SK-N-SH (cell line): ENCODE data around the gene CLTCL1. TPM values are rescaled to one million over a fixed set of nuclear protein-coding genes. Genes with fewer than 3 reads are reported as not detected.

Source experiments
- CTCF ChIA-PET: fragments of 300-600, 350-600 bp; formaldehyde crosslinking; extraction: SDS; loops from one replicate; lab custom pipeline; 2021; lab: Yijun Ruan, JAX
- POLR2A ChIA-PET: fragments of 350-600 bp; sonication (Branson Sonifier 250); formaldehyde crosslinking; extraction: SDS; loops from one replicate; lab custom pipeline; 2020; ENCODE audit warnings: antibody characterized with exemption, inconsistent platforms; lab: Yijun Ruan, JAX
- DNase-seq: peaks from one replicate; pipeline ENCODE4 v3.0.0; 2012
- H2AFZ ChIP-seq: fragments of 200-600 bp; sonication (generic); 2 replicates; pipeline ENCODE4 v1.8.1; 2016; ENCODE audit warnings: antibody characterized with exemption, mild to moderate bottlenecking, low read depth
- H3F3A ChIP-seq: fragments of 200-600 bp; sonication (generic); replicated peaks from 2 replicates; pipeline ENCODE3; 2016; ENCODE audit warnings: antibody characterized with exemption, mild to moderate bottlenecking; ENCODE audit not compliant: insufficient read depth
- H3K27ac ChIP-seq, 2 experiments: fragments of 200-500 bp in 1 of 2; fragments of 200-600 bp in 1 of 2; sonication (Bioruptor generic) in 1 of 2; sonication (generic), shearing (Covaris generic) in 1 of 2; 2 replicates each; pipeline versions ENCODE4 v1.5.1 to v1.6.1; 2014 to 2016; ENCODE audit warnings: low read depth in 2 of 2, inconsistent platforms in 1 of 2, low read length in 1 of 2, mild to moderate bottlenecking in 1 of 2, mixed read lengths in 1 of 2
- H3K27me3 ChIP-seq: fragments of 200-600 bp; sonication (generic), shearing (Covaris generic); 2 replicates; pipeline ENCODE4 v1.6.1; 2016; ENCODE audit warnings: mixed run types; ENCODE audit not compliant: insufficient read depth
- H3K36me3 ChIP-seq, 2 experiments: fragments of 200-500 bp in 1 of 2; fragments of 200-600 bp in 1 of 2; sonication (Bioruptor generic) in 1 of 2; sonication (generic) in 1 of 2; replicated peaks in 1 of 2; 2 replicates each; pipeline versions ENCODE3 to v1.5.1; 2014 to 2016; ENCODE audit warnings: low read length in 1 of 2, mild to moderate bottlenecking in 1 of 2; ENCODE audit not compliant: insufficient read depth in 2 of 2, control insufficient read depth in 1 of 2
- H3K4me1 ChIP-seq, 2 experiments: fragments of 200-500 bp in 1 of 2; fragments of 200-600 bp in 1 of 2; sonication (Bioruptor generic) in 1 of 2; sonication (generic), shearing (Covaris generic) in 1 of 2; 2 replicates each; pipeline versions ENCODE4 v1.5.1 to v1.6.1; 2014 to 2016; ENCODE audit warnings: low read depth in 1 of 2, low read length in 1 of 2, mixed run types in 1 of 2; ENCODE audit not compliant: insufficient read depth in 2 of 2, control insufficient read depth in 1 of 2
- H3K4me2 ChIP-seq: fragments of 200-600 bp; sonication (generic), shearing (Covaris generic); 2 replicates; pipeline ENCODE4 v1.6.1; 2017; ENCODE audit warnings: mixed run types
- H3K4me3 ChIP-seq, 2 experiments: fragments of 200-500 bp in 1 of 2; fragments of 200-600 bp in 1 of 2; sonication (Bioruptor generic) in 1 of 2; sonication (generic), shearing (Covaris generic) in 1 of 2; 2 replicates each; pipeline versions ENCODE4 v1.5.1 to v1.8.1; 2014 to 2016; ENCODE audit warnings: low read depth in 2 of 2, inconsistent platforms in 1 of 2, low read length in 1 of 2, mild to moderate bottlenecking in 1 of 2, mixed read lengths in 1 of 2, moderate library complexity in 1 of 2
- H3K79me2 ChIP-seq: fragments of 200-600 bp; sonication (generic); 2 replicates; pipeline ENCODE4 v1.8.1; 2017; ENCODE audit warnings: mild to moderate bottlenecking; ENCODE audit not compliant: insufficient read depth
- H3K9ac ChIP-seq: fragments of 200-600 bp; sonication (generic); 2 replicates; pipeline ENCODE4 v1.6.1; 2017; ENCODE audit warnings: mixed run types
- H3K9me2 ChIP-seq: fragments of 200-600 bp; sonication (generic); 2 replicates; pipeline ENCODE4 v1.6.1; 2017; ENCODE audit warnings: mixed run types
- H3K9me3 ChIP-seq: fragments of 200-600 bp; sonication (generic); 2 replicates; pipeline ENCODE4 v1.6.1; 2017; ENCODE audit warnings: mixed run types, mild to moderate bottlenecking, moderate library complexity
- H4K20me1 ChIP-seq: fragments of 200-600 bp; sonication (generic); 2 replicates; pipeline ENCODE4 v1.6.1; 2017; ENCODE audit warnings: mild to moderate bottlenecking, mixed run types; ENCODE audit not compliant: insufficient read depth
- ELF1 ChIP-seq: IDR thresholded peaks from 2 replicates; pipeline ENCODE4 v1.4.0; 2012
- EZH2phosphoT487 ChIP-seq: fragments of 200-600 bp; sonication (generic); IDR thresholded peaks from 2 replicates; pipeline ENCODE4 v1.6.1; 2017; ENCODE audit warnings: low read depth, mixed run types, mild to moderate bottlenecking, antibody characterized with exemption, moderate library complexity, borderline replicate concordance
- FOSL2 ChIP-seq: IDR thresholded peaks from 2 replicates; pipeline ENCODE4 v1.4.0; 2012; ENCODE audit warnings: low read depth, mild to moderate bottlenecking, moderate library complexity, borderline replicate concordance
- GABPA ChIP-seq: IDR thresholded peaks from 2 replicates; pipeline ENCODE4 v1.4.0; 2012; ENCODE audit warnings: low read depth, mild to moderate bottlenecking
- RFX5 ChIP-seq: IDR thresholded peaks from 2 replicates; pipeline ENCODE4 v1.6.1; 2012; ENCODE audit warnings: mild to moderate bottlenecking, improper control_type of control experiment, low read length
- SMC3 ChIP-seq: IDR thresholded peaks from 2 replicates; pipeline ENCODE4 v1.6.1; 2012; ENCODE audit warnings: low read depth, low read length, improper control_type of control experiment
- TEAD4 ChIP-seq: IDR thresholded peaks from 2 replicates; pipeline ENCODE4 v1.4.0; 2012; ENCODE audit warnings: mild to moderate bottlenecking, borderline replicate concordance; ENCODE audit not compliant: insufficient read depth
- WGBS: methylation state at CpG from one replicate; pipeline ENCODE4 v1.1.6; 2017; ENCODE audit warnings: low lambda C conversion rate; 5-methylcytosine and 5-hydroxymethylcytosine counted together
- polyA plus RNA-seq, 3 experiments: library from polyadenylated mRNA; depleted of rRNA; stranded (reverse); fragments of >200 nt; gene quantifications; 2 replicates each; pipeline ENCODE4 v1.2.3, GENCODE V29; 2012
- TF ChIP-seq, protein P1 (sequence below): IDR thresholded peaks from 2 replicates; pipeline ENCODE4; 2012
- TF ChIP-seq, protein P2 (sequence below): fragments of 150-350 bp; IDR thresholded peaks from 2 replicates; pipeline ENCODE4 v1.6.1; 2016; ENCODE audit warnings: mild to moderate bottlenecking, low read depth, low read length

Gene CLTCL1
- polyA plus RNA-seq, 1 of the 3 experiments (the other 2 are of a cell fraction), result 6.7 TPM

DNA sequence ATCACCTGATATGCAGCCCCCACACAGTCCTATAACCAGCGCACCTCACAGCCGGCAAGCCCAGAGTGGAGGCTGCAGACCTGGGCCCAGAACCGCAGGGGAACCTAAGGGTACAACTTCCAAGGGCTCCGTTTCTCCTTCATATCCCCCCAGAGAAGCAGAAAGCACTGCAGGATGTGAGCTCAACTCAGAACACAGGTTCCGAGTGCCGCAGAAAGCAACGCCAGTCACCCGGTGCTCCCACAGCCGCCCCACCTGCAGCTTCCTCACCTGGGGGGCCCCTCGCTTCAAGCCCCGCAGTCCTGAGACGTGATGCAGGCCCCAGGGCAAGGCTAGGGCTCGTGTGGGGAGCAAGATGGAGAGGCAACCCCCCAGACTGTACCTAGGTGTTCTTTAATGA is 158.0 kb downstream of the CLTCL1 start:
- TF ChIP-seq EZH2phosphoT487 (no peak), TEAD4 (no peak), ELF1 (no peak), FOSL2 (no peak)
- TF ChIP-seq, protein P1, sequence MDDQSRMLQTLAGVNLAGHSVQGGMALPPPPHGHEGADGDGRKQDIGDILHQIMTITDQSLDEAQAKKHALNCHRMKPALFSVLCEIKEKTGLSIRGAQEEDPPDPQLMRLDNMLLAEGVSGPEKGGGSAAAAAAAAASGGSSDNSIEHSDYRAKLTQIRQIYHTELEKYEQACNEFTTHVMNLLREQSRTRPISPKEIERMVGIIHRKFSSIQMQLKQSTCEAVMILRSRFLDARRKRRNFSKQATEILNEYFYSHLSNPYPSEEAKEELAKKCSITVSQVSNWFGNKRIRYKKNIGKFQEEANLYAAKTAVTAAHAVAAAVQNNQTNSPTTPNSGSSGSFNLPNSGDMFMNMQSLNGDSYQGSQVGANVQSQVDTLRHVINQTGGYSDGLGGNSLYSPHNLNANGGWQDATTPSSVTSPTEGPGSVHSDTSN, result no peak
- TF ChIP-seq, protein P2, sequence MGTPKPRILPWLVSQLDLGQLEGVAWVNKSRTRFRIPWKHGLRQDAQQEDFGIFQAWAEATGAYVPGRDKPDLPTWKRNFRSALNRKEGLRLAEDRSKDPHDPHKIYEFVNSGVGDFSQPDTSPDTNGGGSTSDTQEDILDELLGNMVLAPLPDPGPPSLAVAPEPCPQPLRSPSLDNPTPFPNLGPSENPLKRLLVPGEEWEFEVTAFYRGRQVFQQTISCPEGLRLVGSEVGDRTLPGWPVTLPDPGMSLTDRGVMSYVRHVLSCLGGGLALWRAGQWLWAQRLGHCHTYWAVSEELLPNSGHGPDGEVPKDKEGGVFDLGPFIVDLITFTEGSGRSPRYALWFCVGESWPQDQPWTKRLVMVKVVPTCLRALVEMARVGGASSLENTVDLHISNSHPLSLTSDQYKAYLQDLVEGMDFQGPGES, result no peak
- TF ChIP-seq, all 33 proteins: peak for 0
- Histone ChIP-seq H3K27ac (no peak overlapping the region), H3K79me2 (no peaks in the 10 kb centered on the region), H3K9ac (no peak overlapping the region), H4K20me1 (no peaks in the 10 kb centered on the region), H3F3A (no peaks in the 10 kb centered on the region), H3K4me2 (no peak overlapping the region), H3K27me3 (no peaks in the 10 kb centered on the region), H3K9me2 (no peaks in the 10 kb centered on the region), H2AFZ (no peak overlapping the region), H3K9me3 (no peaks in the 10 kb centered on the region), H3K36me3 (peaks cover 4 to 47% of the 10 kb centered on the region in 2 experiments), H3K4me1 (no peaks in the 10 kb centered on the region), H3K4me3 (no peak overlapping the region)
- WGBS, result 100% methylated on average over 1 of the region's 13 CpGs
- CTCF ChIA-PET, result interaction anchor here (0.8 to 0.9 kb wide), 2 partner anchors 11 kb away, joined by 3 read pairs; partner anchors contain the start of gene ESS2
- POLR2A ChIA-PET, result no interaction called here
- no peak for DNase-seq

DNA sequence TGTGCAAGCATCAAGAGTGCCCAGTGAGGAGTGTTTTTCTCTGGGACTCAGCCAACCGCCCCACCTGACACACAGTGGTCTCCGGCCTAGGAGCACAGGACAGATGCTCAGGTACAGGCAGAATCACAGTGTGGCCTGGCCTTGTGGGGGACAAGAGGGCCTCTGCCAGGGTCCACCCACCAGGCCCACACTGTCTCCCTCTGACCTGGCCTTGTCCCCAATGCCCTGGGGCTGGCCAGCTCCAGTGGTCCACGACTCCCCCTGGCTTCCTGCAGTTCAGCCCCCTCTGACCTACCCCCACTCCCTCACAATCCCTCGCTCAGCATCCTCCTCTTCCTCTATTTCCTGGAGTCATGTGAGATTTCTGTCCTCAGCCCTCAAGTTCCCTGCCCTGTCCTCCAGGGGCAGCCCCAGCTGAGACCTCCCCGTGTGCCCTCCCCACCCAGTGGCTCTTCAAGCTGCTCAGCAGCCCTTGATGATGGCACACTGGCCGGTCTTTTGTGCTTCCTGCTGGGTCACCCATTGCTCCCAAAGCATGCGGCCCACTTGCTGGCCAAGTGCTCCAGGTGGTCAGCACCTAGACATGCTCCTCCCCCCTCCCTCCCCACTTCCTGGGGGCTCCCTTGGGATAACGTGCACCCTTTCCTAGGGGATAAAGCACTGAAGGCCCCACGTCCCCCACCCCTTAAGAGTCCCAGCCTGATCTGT is 158.7 kb downstream of the CLTCL1 start:
- H2AFZ ChIP-seq, result no peak overlapping the region
- H3K36me3 ChIP-seq, result peaks cover 4 to 40% of the 10 kb centered on the region in 2 experiments
- H3K9me3 ChIP-seq, result no peaks in the 10 kb centered on the region
- no peaks in the 10 kb centered on the region for H3K4me1 ChIP-seq
- H3K4me3 ChIP-seq, result no peak overlapping the region
- H3K27me3 ChIP-seq, result no peaks in the 10 kb centered on the region
- CTCF ChIA-PET, result interaction anchor here (0.8 to 0.9 kb wide), 2 partner anchors 10 to 12 kb away, joined by 3 read pairs; partner anchors contain the start of gene ESS2
- no peak for DNase-seq
- H3K9ac ChIP-seq, result no peak overlapping the region
- TF ChIP-seq SMC3 (no peak), RFX5 (no peak)
- no peak overlapping the region for H3K4me2 ChIP-seq
- no peaks in the 10 kb centered on the region for H3K79me2 ChIP-seq
- H4K20me1 ChIP-seq, result no peaks in the 10 kb centered on the region
- POLR2A ChIA-PET, result no interaction called here
- no peaks in the 10 kb centered on the region for H3F3A ChIP-seq
- H3K9me2 ChIP-seq, result no peaks in the 10 kb centered on the region
- no peak overlapping the region for H3K27ac ChIP-seq
- 90% methylated on average over 9 of the region's 9 CpGs for WGBS

DNA sequence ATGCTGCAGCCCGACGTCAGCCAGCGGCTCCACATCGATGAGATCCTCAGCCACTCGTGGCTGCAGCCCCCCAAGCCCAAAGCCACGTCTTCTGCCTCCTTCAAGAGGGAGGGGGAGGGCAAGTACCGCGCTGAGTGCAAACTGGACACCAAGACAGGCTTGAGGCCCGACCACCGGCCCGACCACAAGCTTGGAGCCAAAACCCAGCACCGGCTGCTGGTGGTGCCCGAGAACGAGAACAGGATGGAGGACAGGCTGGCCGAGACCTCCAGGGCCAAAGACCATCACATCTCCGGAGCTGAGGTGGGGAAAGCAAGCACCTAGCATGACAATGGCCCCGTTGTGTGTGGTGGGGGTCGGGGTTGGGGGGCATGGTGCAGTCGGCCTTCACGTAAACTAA is 159.4 kb downstream of the CLTCL1 start:
- no peak overlapping the region for H3K4me2 ChIP-seq
- DNase-seq, result no peak
- no peaks in the 10 kb centered on the region for H3F3A ChIP-seq
- H2AFZ ChIP-seq, result no peak overlapping the region
- H3K9me3 ChIP-seq, result no peaks in the 10 kb centered on the region
- peaks cover 4 to 33% of the 10 kb centered on the region in 2 experiments for H3K36me3 ChIP-seq
- no peaks in the 10 kb centered on the region for H3K27me3 ChIP-seq
- no peak for TF ChIP-seq GABPA
- TF ChIP-seq, all 33 proteins: peak for 0
- Histone ChIP-seq H3K27ac (no peak overlapping the region), H3K9ac (no peak overlapping the region), H3K4me1 (no peaks in the 10 kb centered on the region), H3K79me2 (no peaks in the 10 kb centered on the region), H4K20me1 (no peaks in the 10 kb centered on the region), H3K9me2 (no peaks in the 10 kb centered on the region), H3K4me3 (no peak overlapping the region)
- WGBS, result 94% methylated on average over 14 of the region's 20 CpGs
- ChIA-PET CTCF (no interaction called here), POLR2A (no interaction called here)
